ENCODE data around the gene OR56B1.
"Not testable (repeated sequence)": the region's sequence is repeated elsewhere in the genome, so short reads cannot be mapped to it uniquely, and the experiment has no call there.

Gene OR56B1, protein sequence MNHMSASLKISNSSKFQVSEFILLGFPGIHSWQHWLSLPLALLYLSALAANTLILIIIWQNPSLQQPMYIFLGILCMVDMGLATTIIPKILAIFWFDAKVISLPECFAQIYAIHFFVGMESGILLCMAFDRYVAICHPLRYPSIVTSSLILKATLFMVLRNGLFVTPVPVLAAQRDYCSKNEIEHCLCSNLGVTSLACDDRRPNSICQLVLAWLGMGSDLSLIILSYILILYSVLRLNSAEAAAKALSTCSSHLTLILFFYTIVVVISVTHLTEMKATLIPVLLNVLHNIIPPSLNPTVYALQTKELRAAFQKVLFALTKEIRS

DNA sequence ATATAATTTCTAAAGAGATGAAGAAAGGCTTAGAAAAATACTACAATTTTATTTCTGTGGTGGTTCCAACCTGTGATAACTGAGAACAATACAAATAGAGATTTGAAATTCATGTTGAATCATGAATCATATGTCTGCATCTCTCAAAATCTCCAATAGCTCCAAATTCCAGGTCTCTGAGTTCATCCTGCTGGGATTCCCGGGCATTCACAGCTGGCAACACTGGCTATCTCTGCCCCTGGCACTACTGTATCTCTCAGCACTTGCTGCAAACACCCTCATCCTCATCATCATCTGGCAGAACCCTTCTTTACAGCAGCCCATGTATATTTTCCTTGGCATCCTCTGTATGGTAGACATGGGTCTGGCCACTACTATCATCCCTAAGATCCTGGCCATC lies at the start of gene OR56B1:
OR56B1 (plus strand) TSS at position 53 of the 400 bp plus-strand sequence; CDS start at position 122, 69 bp downstream.
- no peak for DNase-seq

DNA sequence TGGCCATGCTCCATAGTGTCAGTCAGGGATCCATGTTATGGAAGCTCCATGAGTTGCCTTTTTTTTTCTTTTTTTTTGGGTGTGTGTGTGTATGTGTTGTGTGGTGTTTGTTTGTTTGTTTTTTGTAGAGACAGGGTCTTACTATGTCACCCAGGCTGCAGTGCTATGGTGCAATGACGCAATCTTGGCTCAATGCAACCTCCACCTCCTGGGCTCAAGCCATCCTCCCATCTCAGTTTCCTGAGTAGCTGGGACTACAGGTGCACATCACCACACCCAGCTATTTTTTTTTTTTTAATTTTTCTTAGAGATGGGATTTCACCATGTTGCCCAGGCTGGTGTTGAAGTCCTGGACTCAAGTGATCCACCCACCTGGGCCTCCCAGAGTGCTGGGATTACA lies 47.8 kb upstream of the OR56B1 start:
- no peak for DNase-seq

DNA sequence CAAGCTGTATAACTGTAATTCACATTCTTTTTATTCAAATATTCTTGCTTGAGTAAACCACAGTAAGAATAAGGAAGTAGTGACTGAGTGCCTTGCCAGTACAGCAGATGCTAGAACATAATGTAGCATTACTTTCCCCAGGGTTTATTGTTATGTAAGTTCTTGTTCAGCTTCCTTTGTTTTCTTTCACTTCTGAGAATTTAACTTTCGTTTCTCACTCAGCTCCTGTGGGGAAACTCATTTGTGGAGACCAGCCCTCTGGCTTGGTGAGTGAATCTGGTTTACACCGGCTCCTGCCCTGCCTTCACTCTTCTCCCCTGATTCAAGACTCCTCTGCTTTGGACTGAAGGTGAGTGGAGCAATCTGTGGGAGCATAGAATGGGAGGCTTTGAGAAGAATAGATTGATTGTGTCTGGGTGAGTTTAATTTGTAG lies 46.7 kb upstream of the OR56B1 start, which contains the start of gene TRIM22:
TRIM22 (plus strand) TSS at position 240 of the 433 bp plus-strand sequence. CDS start 6,443 bp downstream, outside the sequence.
- DNase-seq = no peak

DNA sequence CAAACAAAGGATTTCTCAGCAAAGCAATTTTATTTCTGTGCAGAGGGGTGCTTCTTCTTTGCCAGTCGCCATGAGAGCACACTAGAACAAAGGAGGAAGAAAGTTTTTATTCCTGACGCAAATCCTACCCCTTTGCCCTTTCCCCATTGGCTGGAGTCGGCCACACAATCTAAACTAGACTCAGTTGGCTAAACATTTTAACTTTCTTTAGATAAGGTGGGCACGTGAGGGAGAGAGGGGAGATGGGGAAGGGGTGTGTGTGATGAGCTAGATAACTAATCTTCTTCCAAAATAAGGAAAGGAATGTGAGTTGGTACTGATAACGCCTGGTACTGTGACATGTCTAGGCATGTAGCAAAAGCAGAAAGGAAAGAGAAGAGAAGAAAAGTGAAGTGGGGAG lies 46.0 kb upstream of the OR56B1 start:
- no peak for DNase-seq

DNA sequence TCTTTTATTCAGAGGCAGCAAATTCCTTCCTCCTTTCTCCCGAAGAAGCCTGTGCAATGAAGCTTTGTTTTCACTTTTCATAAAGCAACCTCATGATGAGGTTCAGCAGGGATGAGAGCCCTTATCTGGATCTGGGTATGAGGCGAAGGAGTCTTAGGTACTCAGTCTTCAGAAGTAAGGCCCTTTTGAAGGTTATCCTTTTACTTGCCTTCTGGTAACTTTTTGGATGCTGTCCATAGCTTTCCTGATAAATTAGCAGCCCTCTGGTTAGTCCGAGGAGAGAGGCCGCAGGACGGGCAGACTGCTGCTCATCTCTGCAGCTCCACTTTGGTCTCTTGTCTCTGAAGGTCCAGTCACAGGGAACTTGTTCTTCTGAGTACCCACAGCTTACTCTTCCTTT lies 45.5 kb upstream of the OR56B1 start:
- DNase-seq = no peak

DNA sequence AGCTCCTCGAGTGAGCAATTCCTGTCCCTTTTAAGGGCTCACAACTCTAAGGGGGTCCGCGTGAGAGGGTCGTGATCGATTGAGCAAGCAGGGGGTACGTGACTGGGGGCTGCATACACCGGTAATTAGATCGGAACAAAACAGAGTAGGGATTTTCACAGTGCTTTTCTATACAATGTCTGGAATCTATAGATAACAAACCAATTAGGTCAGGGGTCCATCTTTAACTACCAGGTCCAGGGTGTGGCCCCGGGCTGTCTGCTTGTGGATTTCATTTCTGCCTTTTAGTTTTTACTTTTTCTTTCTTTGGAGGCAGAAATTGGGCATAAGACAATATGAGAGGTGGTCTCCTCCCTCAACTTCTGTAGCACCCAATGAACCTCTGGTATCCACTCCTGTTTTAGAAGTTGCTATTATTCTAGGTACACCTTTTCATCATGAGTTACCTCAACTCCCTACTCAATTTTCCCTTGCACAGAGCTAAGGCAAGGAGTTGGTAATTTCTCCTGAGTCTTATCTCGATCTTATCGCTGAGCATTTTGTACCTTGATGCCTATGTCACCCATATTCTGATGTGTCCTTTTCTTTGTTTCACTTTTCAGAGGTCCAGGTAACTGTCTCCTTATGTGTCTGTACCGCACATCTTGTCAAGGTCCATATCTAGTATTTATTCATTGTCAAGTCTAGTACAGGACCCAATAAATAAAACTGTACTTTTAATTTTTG lies 44.8 kb upstream of the OR56B1 start:
- DNase-seq = not testable (repeated sequence)

DNA sequence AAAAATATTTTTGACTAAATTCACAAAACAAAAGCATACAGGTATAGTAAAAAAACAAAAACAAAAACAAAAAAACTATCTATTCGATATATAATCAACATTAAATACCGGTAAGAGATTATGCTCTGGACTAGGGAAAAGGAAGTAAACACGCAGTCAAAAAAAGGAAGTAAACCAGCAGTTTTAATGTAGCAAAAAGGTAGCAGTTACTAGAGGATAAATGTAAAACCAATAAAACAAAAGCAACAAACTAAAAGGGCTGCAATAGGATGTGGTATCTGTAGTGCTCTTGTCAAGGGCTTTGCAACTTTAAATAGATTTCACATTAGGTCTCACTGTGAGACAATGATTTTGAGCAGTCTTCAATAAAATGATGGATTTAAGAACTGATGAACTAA lies 44.3 kb upstream of the OR56B1 start:
- DNase-seq = no peak

DNA sequence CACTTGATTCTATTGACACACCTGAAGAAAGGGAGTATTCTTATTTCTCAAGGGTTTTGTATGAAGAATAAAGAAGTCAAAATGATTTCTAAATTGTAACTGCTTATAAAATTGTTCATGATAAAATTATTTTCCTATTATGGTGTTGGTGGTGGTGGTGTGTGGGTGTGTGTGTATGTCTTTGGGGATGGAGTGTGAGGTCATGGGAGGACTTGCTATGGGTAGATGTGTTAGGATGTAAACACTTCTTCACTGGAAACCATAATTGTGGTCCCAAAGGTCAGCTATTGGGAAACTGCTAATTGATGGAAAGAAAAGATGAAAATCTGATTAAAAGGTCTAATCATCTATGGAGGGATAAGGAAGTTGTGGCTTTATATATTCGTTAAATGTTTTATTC lies 41.6 kb upstream of the OR56B1 start:
- DNase-seq = no peak

DNA sequence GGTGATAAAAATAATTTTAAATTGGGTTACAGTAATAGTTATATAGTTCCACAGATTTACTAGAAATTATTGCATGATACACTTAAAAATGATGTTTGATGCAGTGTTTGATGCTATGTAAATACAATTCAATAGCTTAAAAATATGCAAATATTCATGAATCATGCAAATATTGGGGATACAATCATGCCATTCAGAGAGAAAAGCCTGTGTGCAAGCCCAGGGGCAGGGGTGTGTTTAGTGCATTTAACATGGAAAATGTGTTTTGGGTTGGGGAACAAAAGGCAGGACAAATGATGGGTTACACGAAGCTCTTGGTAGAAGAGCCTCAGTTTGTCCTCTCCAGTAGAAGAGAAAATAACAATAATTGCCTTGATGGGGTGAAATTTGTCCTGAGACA lies 40.7 kb upstream of the OR56B1 start:
- DNase-seq = no peak

DNA sequence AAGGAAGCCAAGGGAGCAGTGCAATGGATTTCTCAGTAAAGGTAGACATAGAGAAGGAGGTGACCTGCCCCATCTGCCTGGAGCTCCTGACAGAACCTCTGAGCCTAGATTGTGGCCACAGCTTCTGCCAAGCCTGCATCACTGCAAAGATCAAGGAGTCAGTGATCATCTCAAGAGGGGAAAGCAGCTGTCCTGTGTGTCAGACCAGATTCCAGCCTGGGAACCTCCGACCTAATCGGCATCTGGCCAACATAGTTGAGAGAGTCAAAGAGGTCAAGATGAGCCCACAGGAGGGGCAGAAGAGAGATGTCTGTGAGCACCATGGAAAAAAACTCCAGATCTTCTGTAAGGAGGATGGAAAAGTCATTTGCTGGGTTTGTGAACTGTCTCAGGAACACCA lies 40.0 kb upstream of the OR56B1 start:
- DNase-seq = no peak

DNA sequence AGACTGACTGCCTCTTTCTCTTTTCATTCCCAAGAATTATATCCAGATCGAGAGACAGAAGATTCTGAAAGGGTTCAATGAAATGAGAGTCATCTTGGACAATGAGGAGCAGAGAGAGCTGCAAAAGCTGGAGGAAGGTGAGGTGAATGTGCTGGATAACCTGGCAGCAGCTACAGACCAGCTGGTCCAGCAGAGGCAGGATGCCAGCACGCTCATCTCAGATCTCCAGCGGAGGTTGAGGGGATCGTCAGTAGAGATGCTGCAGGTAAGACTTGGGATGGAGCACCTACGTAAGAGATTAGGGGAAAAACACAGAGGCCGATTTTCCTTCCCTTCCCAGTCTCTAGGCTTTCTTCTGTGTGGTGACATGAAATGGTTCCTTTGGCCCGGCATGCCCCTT lies 38.0 kb upstream of the OR56B1 start:
- DNase-seq = no peak

DNA sequence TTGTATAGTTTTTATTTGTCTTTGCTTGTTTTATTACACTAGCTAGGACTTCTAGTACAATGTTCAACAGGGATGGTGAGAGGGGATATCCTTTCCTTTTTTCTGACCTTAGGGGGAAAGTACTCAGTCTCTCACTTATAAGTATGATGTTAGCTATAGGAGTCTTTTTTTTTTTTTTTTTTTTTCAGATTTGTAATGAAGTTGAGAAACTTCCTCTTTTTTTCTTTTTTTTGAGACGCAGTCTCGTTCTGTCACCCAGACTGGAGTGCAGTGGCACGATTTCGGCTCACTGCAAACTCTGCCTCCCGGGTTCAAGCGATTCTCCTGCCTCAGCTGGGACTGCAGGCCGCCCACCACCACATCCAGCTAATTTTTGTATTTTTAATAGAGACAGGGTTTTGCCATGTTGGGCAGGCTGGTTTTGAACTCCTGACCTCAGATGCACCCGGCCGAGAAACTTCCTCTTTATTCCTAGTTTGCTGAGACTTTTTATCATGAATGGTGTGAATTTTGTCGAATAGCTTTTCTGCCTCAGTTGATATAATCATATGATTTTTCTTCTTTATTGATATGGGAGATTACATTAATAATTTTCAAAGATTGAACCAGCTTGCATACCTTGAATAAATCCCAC lies 35.7 kb upstream of the OR56B1 start:
- no peak for DNase-seq

DNA sequence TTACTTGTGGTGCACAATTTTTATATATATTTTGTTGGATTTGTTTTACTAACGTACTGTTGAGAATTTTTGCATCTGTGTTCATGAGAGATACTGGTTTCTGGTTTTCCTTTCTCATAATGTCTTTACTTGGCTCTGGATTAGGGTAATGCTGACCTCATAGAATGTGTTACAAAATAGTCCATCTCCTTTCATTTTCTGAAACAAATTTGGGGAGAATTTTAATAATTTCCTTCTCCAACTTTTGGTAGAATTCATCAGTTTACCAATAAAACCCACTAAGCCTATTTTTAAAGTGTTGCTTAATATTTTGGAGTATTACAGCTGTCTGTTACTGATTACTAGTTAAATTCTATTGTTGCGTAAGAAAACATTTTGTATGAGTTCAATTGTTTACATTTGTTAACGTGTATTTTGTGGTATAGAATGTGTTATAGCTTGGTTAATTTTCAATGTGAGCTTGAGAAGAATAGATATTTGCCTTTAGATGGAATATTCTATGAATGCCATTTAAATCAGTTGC lies 35.1 kb upstream of the OR56B1 start:
- no peak for DNase-seq

DNA sequence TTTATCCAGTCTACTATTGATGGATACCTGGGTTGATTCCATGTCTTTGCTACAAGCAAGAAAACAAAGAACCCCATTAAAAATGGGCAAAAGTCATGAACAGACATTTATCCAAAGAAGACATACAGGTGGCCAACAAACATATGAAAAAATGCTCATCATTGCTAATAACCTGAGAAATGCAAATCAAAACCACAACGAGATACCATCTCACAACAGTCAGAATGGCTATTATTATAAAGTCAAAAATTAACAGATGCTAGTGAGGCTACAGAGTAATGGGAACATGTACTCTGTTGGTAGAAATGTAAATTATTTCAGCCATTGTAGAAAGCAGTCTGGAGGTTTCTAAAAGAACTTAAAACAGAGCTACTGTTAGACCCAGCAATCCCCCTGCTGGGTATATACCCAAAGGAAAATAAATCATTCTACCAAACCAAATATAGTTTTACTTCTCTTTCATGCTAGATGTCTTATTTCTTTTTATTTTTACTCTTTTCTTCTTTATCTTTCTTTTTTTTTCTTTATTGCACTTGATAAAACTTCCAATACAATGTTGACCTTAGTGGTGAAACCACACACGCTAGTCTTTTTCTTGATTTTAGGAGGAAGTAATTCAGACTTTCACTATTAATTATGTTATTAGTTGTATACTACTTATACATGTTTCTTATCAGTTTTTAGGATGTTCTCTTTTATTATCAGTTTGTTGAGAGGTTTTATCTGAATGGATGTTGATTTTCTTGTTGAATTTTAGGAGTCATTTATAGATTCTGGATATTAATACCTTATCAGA lies 32.3 kb upstream of the OR56B1 start:
- DNase-seq = no peak

DNA sequence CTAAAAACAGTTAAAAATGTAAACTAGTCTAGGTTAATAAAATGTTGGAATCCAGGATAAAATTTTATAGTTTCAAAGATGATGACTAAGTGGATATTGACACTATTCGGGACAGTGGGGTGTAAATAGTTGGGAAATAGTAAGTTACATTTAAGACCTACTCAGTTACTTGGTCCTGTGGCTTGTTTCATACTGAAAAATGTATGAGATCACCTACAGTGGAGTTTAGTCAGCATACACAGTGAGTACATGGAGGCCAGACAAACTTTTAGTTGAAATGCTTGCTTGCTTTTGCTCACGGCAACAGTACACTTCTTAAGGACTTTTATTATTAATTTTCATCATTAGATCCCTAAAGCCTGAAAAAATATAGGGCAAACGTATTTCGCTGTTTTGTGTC lies 30.6 kb upstream of the OR56B1 start:
- DNase-seq = no peak

DNA sequence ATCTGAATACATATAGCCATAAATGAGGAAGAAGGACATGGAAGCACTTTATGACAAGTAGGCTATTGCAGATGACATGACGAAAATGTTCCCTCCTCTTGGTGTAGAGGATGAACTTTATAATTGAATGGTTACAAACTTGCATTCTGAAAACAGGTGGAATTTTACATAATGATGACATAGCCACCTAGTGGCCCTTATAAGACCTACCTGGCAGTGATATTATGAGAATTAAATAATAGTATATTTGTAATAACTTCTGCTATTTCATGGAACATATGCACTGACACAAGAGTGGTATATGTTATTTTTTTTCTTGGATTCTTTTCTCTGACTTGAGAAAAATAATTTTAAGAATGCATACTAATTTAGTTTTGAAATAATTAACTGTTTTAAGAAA lies 23.7 kb upstream of the OR56B1 start:
- no peak for DNase-seq

DNA sequence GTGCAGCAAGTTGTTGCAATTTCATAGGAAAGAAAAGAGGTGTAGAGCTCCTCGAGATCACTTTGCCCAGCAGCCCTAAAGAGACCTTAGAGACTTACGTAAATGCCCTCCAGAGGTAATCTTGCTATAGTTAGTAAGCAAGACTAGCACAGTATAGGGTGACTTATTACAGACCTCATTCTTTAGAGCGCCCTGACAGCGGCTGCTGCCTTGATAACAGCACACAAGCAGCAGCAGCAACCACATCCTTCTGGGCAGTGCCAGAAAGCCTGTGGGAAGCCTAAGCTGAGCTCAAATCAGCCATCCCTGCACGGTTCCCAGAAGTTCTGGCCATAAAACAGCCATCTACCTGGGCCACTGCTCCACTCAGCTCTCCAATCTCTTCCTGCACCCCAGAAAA lies 22.6 kb upstream of the OR56B1 start:
- no peak for DNase-seq

DNA sequence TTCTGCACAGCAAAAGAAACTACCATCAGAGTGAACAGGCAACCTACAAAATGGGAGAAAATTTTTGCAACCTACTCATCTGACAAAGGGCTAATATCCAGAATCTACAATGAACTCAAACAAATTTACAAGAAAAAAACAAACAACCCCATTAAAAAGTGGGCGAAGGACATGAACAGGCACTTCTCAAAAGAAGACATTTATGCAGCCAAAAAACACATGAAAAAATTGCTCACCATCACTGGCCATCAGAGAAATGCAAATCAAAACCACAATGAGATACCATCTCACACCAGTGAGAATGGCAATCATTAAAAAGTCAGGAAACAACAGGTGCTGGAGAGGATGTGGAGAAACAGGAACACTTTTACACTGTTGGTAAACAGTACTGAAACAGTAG lies 19.7 kb upstream of the OR56B1 start:
- not testable (repeated sequence) for DNase-seq

DNA sequence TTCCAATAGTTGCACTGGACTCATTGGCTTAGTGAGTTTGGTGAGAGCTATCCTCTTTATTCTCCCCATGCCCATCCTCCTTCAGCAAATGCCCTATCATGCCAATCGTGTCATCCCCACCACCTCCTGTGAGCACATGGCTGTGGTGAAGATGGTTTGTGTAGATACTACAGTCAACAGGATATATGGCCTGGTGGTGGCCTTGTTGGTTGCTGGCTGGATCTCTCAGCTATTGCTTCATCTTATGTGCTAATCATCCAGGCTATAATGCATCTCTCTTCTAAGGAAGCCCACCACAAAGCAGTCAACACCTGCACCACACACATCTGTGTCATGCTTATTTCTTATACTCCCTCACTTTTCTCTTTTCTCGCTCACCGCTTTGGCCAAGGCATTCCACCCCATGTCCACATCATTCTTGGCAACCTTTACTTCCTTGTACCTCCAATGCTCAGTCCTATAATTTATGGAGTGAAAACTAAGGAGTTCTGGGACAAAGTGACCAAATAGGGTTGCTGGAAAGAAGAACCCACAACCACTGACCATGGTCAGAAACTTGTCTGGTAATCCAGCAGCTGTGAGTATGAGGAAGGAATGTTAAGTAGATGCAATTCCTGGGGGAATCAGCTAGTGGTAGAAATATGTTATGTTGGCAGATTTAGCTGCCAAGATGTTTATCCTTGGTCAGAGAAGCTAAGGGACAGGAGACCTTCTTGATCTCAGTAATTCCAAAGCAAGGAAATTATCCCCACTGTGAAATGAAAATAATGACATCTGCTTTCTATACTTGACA lies 16.3 kb upstream of the OR56B1 start:
- DNase-seq = no peak

DNA sequence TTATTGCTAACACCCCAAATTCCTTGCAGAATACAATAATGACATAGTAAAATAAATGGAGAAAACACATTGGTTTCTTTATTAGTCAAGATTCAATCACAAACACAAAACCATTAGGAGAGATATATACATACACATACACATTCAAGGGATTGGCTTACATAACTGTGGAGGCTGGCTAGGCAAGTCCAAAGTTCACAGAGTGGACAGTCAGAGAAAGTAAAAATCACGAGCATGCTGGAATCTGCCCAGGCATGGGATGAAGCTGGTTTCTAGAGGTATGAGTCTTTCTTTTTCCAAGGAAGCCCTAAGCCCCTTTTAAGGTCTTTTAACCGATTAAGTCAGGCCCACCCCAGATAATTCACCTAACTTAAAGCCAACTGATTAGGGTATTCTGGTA lies 13.6 kb upstream of the OR56B1 start:
- DNase-seq = no peak

DNA sequence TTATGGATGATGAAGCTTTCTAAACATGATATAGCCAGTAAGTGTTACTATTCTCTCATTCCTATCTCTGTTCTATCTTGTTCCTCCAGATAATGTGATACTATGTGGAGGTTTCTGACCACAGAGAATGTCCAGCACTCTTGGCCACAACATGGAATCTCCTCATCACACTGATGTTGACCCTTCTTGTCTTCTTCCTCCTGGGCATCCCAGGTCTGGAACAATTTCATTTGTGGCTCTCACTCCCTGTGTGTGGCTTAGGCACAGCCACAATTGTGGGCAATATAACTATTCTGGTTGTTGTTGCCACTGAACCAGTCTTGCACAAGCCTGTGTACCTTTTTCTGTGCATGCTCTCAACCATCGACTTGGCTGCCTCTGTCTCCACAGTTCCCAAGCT lies 9.9 kb upstream of the OR56B1 start:
- DNase-seq = no peak

DNA sequence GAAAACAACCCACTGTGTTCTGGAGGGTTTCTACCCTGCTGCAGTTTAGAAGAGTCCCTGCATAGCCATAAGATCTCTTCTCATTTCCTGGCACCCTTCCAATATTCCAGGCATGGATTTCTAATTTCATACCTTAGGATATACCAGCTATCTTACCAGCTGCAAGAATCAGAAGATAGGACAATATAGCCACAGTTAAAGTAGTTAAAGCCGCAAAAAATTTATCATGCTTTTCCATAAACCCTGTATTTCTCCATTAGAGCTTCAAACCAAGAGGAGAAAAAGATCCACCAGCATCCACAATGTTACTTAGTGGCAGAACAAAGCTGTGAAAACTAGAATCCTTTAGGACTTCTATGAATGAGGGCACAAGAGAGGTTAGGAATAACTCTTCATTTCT lies 8.6 kb upstream of the OR56B1 start:
- no peak for DNase-seq
